HCT116 (cell line): Measurements from ENCODE around the gene TAF1L. TPM values are rescaled to one million over a fixed set of nuclear protein-coding genes. Genes with fewer than 3 reads are reported as not detected.

Source experiments
- ATAC-seq: fragments of 200-7000 bp; cut with Tn5 transposase; 2 replicates; pipeline ENCODE4 v1.9.1; 2020; ENCODE audit warnings: mild to moderate bottlenecking, moderate library complexity
- BruUV-seq: library from RNA; stranded (reverse); fragments of 400-500 nt; replicated peaks from 2 replicates; lab custom pipeline; 2021; lab: Mats Ljungman, UMichigan
- CTCF ChIA-PET: fragments of 300-600 bp; sonication (Branson Sonifier 250); formaldehyde crosslinking; loops from one replicate; lab custom pipeline; 2021; ENCODE audit warnings: antibody characterized with exemption; lab: Charles Lee
- POLR2A ChIA-PET: fragments of 300-600, 350-600 bp; sonication (Branson Sonifier 250); formaldehyde crosslinking; loops from one replicate; lab custom pipeline; 2021; ENCODE audit warnings: antibody characterized with exemption; lab: Charles Lee
- RAD21 ChIA-PET, 2 experiments: fragments of 300-600 bp; sonication (Branson Sonifier 250); formaldehyde crosslinking; loops; one replicate each; lab custom pipeline; 2023; ENCODE audit warnings: low total read pairs in 2 of 2; ENCODE audit not compliant: uncharacterized antibody in 2 of 2, unreplicated experiment in 2 of 2, low non-redundant PET in 1 of 2; lab: Charles Lee
- DNase-seq: peaks from one replicate; pipeline ENCODE4 v3.0.0-alpha.2; 2010; ENCODE audit warnings: low read depth, low spot score
- H2AFZ ChIP-seq: fragments of 200-600 bp; shearing (Covaris generic), sonication (generic); 2 replicates; pipeline ENCODE4 v1.6.1; 2017; ENCODE audit warnings: low read depth, mixed run types, mixed read lengths, antibody characterized with exemption, low read length; ENCODE audit not compliant: poor library complexity, severe bottlenecking
- H3K27ac ChIP-seq: 2 replicates; pipeline ENCODE4 v1.5.1; 2012; ENCODE audit warnings: low read depth, low read length
- H3K27me3 ChIP-seq: fragments of 200-600 bp; sonication (generic); 2 replicates; pipeline ENCODE4 v1.6.1; 2016; ENCODE audit warnings: mixed run types, low read length, mixed read lengths; ENCODE audit not compliant: insufficient read depth
- H3K36me3 ChIP-seq, 2 experiments: fragments of 200-500 bp in 1 of 2; fragments of 200-600 bp in 1 of 2; sonication (Bioruptor generic) in 1 of 2; sonication (generic) in 1 of 2; 2 replicates each; pipeline versions ENCODE4 v1.5.1 to v1.6.1; 2014 to 2016; ENCODE audit warnings: low read length in 2 of 2, inconsistent platforms in 1 of 2, mixed read lengths in 1 of 2, mixed run types in 1 of 2; ENCODE audit not compliant: insufficient read depth in 2 of 2, control insufficient read depth in 1 of 2
- H3K4me1 ChIP-seq, 2 experiments: fragments of 200-600 bp in 1 of 2; sonication (generic) in 1 of 2; 2 replicates each; pipeline versions ENCODE4 v1.5.1 to v1.6.1; 2012 to 2017; ENCODE audit warnings: low read length in 2 of 2, inconsistent platforms in 1 of 2, mild to moderate bottlenecking in 1 of 2, mixed read lengths in 1 of 2, mixed run types in 1 of 2, moderate library complexity in 1 of 2; ENCODE audit not compliant: insufficient read depth in 2 of 2, control insufficient read depth in 1 of 2
- H3K4me2 ChIP-seq: fragments of 200-600 bp; sonication (generic); 2 replicates; pipeline ENCODE4 v1.6.1; 2017; ENCODE audit warnings: mixed run types, low read length, mixed read lengths
- H3K4me3 ChIP-seq, 2 experiments: fragments of 200-600 bp in 1 of 2; sonication (generic) in 1 of 2; replicated peaks in 1 of 2; 2 replicates each; pipeline ENCODE4 v1.5.1; 2011 to 2016; ENCODE audit warnings: low read length in 2 of 2, control low read depth in 1 of 2, low read depth in 1 of 2, mild to moderate bottlenecking in 1 of 2, mixed read lengths in 1 of 2, mixed run types in 1 of 2
- H3K79me2 ChIP-seq: fragments of 200-600 bp; sonication (generic); 2 replicates; pipeline ENCODE4 v1.6.1; 2017; ENCODE audit warnings: mild to moderate bottlenecking, mixed run types, low read length, moderate library complexity, mixed read lengths; ENCODE audit not compliant: insufficient read depth
- H3K9ac ChIP-seq: fragments of 200-600 bp; sonication (generic); 2 replicates; pipeline ENCODE4 v1.6.1; 2016; ENCODE audit warnings: low read length, mixed read lengths
- H3K9me2 ChIP-seq: fragments of 200-600 bp; sonication (generic), shearing (Covaris generic); 2 replicates; pipeline ENCODE4 v1.6.1; 2017; ENCODE audit warnings: mixed run types, mild to moderate bottlenecking, moderate library complexity; ENCODE audit not compliant: insufficient read depth
- H3K9me3 ChIP-seq, 2 experiments: fragments of 200-500 bp in 1 of 2; fragments of 200-600 bp in 1 of 2; sonication (Bioruptor generic) in 1 of 2; sonication (generic) in 1 of 2; 2 replicates each; pipeline ENCODE4 v1.6.1; 2014 to 2017; ENCODE audit warnings: low read length in 2 of 2, mixed read lengths in 2 of 2, inconsistent platforms in 1 of 2, low read depth in 1 of 2, mild to moderate bottlenecking in 1 of 2, mixed run types in 1 of 2, moderate library complexity in 1 of 2; ENCODE audit not compliant: control insufficient read depth in 1 of 2, insufficient read depth in 1 of 2
- H4K20me1 ChIP-seq: fragments of 200-600 bp; sonication (generic), shearing (Covaris generic); 2 replicates; pipeline ENCODE4 v1.6.1; 2017; ENCODE audit warnings: mixed run types, mild to moderate bottlenecking, moderate library complexity; ENCODE audit not compliant: insufficient read depth
- CEBPB ChIP-seq: IDR thresholded peaks from 2 replicates; pipeline ENCODE4 v1.6.1; 2012; ENCODE audit warnings: low read depth
- EGR1 ChIP-seq: IDR thresholded peaks from 2 replicates; pipeline ENCODE4 v1.6.1; 2012; ENCODE audit warnings: low read depth
- EZH2phosphoT487 ChIP-seq: fragments of 200-600 bp; IDR thresholded peaks from 2 replicates; pipeline ENCODE4 v1.6.1; 2018; ENCODE audit warnings: antibody characterized with exemption, borderline replicate concordance
- POLR2A ChIP-seq: IDR thresholded peaks from 2 replicates; pipeline ENCODE4 v1.7.0; 2011; ENCODE audit warnings: borderline replicate concordance; ENCODE audit not compliant: insufficient read depth, insufficient read length; ENCODE audit errors: extremely low read depth
- POLR2AphosphoS5 ChIP-seq: IDR thresholded peaks from 2 replicates; pipeline ENCODE4 v1.6.1; 2011; ENCODE audit warnings: mild to moderate bottlenecking, low read depth, low read length, moderate library complexity
- RAD21 ChIP-seq: IDR thresholded peaks from 2 replicates; pipeline ENCODE4 v1.6.1; 2012; ENCODE audit warnings: low read depth, mild to moderate bottlenecking
- SIN3A ChIP-seq: IDR thresholded peaks from 2 replicates; pipeline ENCODE4 v1.6.1; 2012; ENCODE audit warnings: low read depth
- SP1 ChIP-seq: IDR thresholded peaks from 2 replicates; pipeline ENCODE4 v1.6.1; 2012; ENCODE audit warnings: low read depth
- SRF ChIP-seq: IDR thresholded peaks from 2 replicates; pipeline ENCODE4 v1.6.1; 2012; ENCODE audit warnings: low read depth
- ZBTB33 ChIP-seq: IDR thresholded peaks from 2 replicates; pipeline ENCODE4 v1.6.1; 2011; ENCODE audit warnings: mild to moderate bottlenecking, low read length, moderate library complexity; ENCODE audit not compliant: insufficient replicate concordance; ENCODE audit errors: extremely low read depth
- intact Hi-C: fragments of 100-400 bp; cut with micrococcal nuclease; formaldehyde crosslinking; loops from 2 replicates; pipeline ENCODE4 v1.10.0; 2022
- total RNA-seq: library from RNA; stranded (reverse); gene quantifications from one replicate; pipeline ENCODE4 v1.2.1, GENCODE V29; 2021; ENCODE audit not compliant: unreplicated experiment

The TAF1L gene
- total RNA-seq, 1 experiment from 2014 or later, result not detected

GRCh38 chr9:32622948-32623347 is 12.5 kb downstream of the TAF1L start:
- intact Hi-C loops, result no loop called here
- Histone ChIP-seq H2AFZ (no peak overlapping the region), H3K4me3 (no peak overlapping the region), H3K9ac (no peak overlapping the region), H3K9me3 (no peaks in the 10 kb centered on the region), H3K36me3 (no peaks in the 10 kb centered on the region), H4K20me1 (no peaks in the 10 kb centered on the region), H3K27ac (no peak overlapping the region), H3K4me2 (no peak overlapping the region), H3K79me2 (no peaks in the 10 kb centered on the region), H3K4me1 (peaks cover 7 to 12% of the 10 kb centered on the region in 2 experiments), H3K27me3 (peaks cover 8% of the 10 kb centered on the region; the same call in 1 of the 2 replicates), H3K9me2 (no peaks in the 10 kb centered on the region)
- CTCF ChIA-PET, result no interaction called here
- TF ChIP-seq ZBTB33 (no peak), EZH2phosphoT487 (no peak), SRF (no peak), SIN3A (no peak), EGR1 (no peak), POLR2A (no peak), POLR2AphosphoS5 (no peak), RAD21 (no peak)
- BruUV-seq, result no TSS peak
- no peak for ATAC-seq
- DNase-seq, result no peak
- RAD21 ChIA-PET, result no interaction called here
- POLR2A ChIA-PET, result no interaction called here

- DNase-seq (no peak), ATAC-seq (no peak)
- H3K4me3 ChIP-seq, result no peak overlapping the region
- intact Hi-C loops, result loop anchor here (5.0 kb wide), 1 partner anchor 34 kb away; no protein-coding TSS in a partner anchor
- H3K4me1 ChIP-seq, result no peaks in the 10 kb centered on the region
- no peaks in the 10 kb centered on the region for H3K79me2 ChIP-seq
- ChIA-PET CTCF (no interaction called here), RAD21 (no interaction called here), POLR2A (no interaction called here)
- H4K20me1 ChIP-seq, result no peaks in the 10 kb centered on the region
- no peaks in the 10 kb centered on the region for H3K9me3 ChIP-seq
- no peaks in the 10 kb centered on the region for H3K36me3 ChIP-seq
- H3K9ac ChIP-seq, result no peak overlapping the region
- no peak overlapping the region for H2AFZ ChIP-seq
- H3K27ac ChIP-seq, result no peak overlapping the region
- peaks cover 8% of the 10 kb centered on the region for H3K27me3 ChIP-seq
- H3K4me2 ChIP-seq, result no peak overlapping the region
- no peaks in the 10 kb centered on the region for H3K9me2 ChIP-seq
- BruUV-seq, result no TSS peak
- TF ChIP-seq CEBPB (no peak), SP1 (no peak)
These were observed 17.2 kb downstream of the TAF1L start for GRCh38 chr9:32618261-32618660.
